Hematopoietic multipotent progenitor cell treated with erythropoietin and hydrocortisone succinate and interleukin-3 and kit ligand, for 6 days (in vitro differentiated cells): ENCODE measurements around the gene PDCD4.
"Not testable (repeated sequence)": the region's sequence is repeated elsewhere in the genome, so short reads cannot be mapped to it uniquely, and the experiment has no call there.

Experiments used
- DNase-seq: peaks from one replicate; pipeline ENCODE4 v3.0.0-alpha.2; 2015

Gene PDCD4

DNA sequence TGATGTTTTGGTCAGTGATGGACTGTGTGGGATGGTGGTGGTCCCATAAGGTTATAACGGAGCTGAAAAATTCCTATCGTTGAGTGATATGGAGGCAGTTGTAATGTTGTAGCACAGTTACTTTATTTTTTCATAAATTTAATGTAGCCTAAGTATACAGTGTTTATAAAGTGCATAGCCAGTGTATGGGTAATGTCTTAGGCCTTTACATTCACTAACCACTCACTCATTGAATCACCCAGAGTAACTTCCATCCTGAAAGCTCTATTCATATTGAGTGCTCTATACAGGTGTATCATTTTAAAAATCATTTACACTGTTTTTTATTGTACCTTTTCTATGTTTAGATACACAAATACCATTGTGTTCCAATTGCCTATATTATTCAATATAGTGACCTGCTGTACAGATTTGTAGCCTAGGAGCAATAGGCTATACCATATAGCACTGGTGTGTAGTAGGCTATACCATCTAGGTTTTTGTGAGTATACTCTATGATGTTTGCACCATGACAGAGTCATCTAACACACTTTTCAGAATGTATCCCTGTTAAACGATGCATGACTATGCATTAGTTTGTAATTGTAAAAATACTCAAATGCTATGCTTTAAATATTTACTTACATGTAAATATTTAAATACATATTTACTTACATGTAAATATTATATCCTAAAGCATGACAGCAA, 21.0 kb downstream of the PDCD4 start:
- DNase-seq = no peak

DNA sequence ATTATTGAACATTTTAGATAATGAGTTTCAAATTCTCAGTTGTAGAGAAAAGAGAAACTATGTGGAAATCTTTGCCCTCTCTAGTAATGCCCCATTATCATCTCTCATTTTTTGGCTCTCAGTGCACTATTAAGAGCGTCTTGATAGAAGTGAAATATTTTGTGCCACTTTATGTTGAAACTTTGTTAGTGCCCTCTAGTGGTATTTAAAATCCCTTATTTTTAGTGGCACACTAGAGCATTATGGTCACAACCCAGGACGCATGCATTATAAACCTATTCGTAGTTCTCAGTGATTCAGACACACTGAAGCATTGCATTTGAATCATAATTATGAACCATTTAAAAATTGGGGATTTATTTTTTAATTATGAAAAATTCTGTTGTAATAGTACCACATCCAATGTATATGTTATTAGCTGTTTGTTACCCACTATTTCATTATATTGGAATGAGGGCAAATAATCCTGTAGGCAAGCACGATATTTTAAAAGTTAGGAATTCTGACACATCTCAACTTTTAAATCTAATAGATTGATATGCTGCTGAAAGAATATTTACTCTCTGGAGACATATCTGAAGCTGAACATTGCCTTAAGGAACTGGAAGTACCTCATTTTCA, 21.9 kb downstream of the PDCD4 start:
- DNase-seq = peak; percentile 90

DNA sequence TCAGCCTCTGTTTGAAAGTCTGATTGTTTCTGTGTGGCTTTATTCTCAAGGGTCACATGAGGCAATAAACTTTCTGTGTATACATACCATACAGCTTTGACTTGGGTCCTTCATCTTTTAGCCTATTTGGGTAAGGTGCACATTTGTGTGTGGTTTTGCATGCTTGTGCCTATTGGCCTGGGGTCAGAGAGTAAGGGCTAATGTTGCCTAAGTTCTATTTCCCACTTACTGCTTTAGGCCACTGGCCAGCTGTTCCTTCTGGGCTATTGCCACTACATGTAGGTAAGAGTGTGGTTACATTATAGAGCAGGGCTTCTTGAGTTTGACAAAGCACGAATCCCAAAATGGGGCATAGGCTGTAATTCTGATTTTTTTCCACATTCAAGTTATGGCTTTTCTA, 25.5 kb downstream of the PDCD4 start:
- no peak for DNase-seq

DNA sequence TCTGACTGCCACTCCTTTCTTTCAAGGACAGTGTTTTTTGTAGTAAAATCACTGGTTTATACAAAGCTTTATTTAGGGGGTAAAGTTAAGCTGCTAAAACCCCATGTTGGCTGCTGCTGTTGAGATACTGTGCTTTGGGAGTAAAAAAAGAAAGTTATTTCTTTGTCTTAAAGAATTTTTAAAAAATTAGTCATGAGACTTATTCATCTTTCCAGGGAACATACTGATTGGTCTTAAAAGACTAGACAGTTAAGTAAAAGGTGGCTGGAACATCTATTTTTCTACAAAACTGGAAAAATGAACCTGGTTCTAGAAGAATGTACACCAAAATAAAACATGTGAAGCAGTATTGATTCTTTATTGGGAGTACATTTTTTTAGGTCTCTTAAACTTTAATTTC, 26.7 kb downstream of the PDCD4 start:
- DNase-seq = no peak

DNA sequence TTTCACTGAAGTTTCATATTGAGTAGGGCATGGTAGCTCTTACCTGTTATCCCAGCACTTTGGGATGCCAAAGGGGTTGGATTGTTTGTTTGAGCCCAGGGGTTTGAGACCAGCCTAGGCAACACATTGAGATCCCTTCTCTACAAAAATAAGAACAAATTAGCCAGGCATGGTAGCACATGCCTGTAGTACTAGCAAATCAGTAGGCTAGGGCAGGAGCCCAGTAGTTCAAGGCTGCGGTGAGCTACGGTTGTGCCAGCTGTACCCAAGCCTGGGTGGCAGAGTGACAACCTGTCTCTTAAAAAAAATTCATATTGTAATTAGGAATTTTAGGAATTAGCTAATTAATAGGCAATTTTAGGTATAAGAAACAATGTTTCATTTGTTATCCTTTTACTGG, 29.3 kb downstream of the PDCD4 start:
- no peak for DNase-seq

DNA sequence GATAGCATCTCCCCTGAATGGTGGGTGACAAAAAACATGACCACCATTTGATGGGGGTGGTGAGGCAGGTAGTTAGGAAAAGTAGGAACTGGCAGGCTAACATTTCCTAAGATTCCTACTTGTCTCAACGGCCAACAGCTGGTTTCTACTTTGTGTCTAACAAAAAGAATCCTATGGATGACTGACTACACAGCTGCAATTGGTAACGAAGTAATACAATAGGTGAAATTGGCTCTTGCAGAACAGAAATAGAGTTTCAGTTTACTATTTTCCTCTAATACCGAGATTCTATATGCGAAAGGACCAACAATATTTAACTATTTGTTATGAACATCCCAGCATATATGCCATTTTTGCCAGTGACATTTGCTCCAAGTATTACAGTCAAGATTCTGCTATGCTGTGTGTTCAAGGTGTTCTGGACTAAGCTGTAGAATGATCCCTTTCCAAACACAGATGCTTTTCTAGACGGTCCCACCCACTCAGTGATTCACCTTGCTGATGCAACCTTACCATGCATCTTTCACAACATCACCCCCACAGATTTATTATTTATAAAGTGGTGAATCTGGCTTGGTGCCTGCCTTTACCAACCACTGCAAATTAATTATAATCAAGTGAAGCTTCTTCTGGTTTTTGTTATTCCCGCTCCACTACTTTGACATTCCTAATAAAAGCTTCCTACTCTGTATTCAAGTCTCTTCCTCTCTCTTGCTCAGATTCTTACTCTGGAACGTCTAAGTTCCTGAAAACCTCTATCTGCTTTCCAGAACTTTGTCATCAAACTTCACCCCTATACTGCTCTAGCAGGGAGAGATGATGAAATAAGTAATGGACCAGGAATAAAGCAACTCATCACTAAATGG, 30.5 kb downstream of the PDCD4 start:
- no peak for DNase-seq

DNA sequence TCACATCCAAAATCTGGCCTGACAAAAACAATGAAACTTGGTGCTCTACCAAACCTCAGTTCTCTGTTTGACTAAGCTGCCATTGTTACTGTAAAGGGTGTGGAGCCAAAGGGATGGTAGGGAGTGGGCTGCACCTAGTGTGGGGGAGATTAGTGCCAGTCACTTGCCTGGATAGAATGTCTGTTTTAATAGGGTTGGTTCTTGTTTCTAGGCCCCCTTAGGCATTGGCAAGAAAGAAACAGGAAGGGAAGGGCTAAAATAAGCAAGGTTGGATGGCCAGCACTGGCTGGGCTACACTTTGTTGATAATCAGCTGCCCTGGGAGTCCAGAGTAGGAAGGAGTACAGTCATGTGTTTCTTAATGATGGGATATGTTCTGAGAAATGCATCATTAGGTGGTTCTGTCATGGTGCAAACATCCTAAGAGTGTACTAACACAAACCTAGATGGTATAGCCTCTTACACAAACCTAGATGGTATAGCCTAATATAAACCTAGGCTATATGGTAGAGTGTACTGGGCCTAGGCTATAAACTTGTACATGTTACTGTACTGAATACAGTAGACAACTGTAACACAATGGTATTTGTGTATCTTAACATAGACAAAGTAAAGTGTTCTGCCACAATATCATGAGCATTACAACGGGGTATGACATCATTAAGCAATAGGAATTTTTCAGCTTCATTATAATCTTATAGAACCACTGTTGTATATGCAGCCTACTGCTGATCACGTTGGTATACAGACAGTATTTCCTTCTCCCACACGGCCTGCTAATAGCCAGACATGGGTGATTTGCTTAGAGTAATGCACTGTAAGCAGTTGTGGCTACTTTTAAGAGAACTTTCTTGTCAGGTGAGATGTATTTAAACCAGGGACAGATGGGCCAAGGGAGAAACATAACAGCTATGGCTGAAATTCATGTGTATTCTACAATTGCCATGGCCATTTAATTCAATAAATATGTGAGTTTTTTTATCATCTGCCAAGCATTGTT, 31.9 kb downstream of the PDCD4 start:
- DNase-seq = no peak

DNA sequence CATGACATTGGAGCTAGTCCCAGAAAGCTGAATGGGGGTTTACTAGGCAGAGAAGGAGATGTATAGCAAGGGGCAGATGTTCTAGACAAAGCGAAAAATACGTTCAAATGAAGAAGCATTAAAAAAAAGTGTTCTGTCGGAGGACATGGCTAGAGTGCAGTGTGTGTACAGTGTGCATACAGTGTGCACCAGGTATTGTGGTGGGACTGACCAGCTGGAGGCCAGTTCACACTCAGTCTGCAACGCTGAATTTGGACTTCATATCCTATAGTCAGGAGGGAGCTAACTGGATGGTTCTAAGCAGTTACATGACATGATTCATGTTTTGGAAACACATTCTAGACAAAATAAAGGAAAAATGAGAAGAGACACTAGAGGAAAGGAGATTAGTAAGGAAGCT, 38.4 kb downstream of the PDCD4 start:
- DNase-seq = no peak

DNA sequence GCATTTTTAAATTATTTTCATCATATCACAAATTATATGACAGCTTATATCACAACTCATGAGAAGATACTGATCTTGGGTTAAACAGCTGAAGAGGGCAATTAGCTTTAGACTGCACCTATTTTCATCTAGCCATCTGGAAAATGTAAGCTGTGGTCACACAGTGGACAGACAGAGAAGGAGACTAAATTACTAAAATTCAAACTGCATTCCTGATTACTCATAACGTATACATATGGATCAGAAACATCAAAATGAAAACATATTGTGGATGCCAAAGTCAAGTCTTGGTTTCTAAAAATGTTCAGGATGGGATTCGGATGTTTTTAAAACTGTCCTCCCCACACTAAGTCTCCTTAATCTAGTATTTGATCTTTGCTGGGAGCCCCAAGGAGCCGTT, 40.6 kb downstream of the PDCD4 start:
- DNase-seq = no peak

DNA sequence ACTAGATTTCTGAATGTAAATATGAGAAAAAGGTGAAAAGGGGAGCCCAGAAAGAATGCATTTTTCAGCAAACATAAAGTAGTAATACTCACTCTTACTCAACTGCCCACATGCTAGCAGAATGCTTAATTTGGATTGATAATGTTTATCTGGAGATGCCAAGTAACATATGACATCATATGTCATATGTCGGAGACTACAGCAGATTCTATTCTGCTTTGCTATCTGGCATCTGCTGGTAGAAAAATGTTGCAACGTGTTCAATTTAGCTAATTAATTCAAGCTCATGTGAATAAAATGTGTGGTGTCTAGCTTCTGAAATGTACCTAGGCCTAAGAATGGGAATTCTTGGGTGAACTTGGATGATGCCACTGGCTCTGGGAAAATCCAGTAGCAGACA, 42.7 kb downstream of the PDCD4 start:
- no peak for DNase-seq

DNA sequence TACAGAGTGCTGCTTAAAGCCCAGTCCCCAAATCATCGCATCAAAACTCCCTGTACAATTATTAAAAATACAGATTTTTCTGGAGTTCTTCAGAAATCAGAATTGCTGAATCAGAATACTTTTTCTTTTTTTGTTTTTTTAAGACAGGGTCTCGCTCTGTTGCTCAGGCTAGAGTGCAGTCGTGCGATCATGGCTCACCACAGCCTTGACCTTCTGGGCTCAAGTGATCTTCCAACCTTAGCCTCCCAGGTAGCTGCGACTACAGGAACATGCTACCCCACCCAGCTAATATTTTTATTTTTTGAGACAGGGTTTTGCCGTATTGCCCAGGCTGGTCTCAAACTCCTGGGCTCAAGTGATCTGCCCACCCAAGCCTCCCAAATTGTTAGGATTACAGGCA, 43.3 kb downstream of the PDCD4 start:
- DNase-seq = no peak

DNA sequence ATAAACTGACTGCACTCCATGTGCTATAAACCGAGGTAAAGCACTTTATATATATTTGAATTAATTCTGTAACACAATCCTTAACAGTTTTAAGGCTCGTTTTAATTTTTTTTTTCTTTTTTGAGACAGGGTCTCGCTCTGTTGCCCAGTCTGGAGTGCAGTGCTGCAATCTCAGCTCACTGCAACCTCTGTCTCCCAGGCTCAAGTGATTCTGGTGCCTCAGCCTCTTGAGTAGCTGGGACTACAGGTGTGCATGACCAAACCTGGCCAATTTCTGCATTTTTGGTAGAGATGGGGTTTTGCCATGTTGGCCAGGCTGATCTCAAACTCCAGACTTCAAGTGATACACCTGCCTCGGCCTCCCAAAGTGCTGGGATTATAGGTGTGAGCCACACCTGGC, 43.9 kb downstream of the PDCD4 start:
- not testable (repeated sequence) for DNase-seq

DNA sequence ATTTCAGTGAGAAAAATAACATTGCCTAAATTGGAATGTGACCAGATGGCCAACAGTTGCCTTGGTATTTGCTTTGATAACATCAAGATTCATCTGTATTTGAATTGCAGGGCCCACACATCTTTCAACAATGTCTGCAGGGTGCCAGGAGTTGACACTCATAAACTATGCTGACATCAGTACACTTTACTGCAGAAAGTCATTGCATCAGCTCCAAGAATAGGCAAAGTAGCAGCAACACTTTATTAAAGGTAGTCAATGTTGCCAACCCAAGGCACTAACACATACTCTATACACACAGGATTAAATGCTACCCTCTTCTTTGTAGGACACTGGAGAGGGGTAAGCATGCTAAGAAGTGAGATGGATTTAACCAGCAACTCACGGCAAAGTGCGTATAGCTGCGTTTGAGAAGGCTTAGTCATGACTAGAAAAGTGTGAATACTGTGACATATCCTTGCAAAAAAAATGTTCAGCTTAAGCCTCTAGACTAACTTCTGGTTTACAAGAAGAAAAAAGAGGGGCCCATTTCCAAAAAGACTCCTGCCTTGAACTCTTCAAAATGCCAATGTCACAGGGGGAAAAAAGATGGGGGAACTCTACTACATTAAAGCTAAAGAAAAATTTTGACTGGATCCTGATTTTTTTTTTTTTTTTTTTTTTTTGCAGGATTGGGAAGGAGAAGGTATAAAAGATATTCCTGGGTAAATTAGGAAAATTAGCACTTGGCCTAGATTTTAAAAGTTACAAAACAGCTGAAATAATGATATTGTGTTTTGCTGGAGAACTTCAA, 45.0 kb downstream of the PDCD4 start:
- no peak for DNase-seq

DNA sequence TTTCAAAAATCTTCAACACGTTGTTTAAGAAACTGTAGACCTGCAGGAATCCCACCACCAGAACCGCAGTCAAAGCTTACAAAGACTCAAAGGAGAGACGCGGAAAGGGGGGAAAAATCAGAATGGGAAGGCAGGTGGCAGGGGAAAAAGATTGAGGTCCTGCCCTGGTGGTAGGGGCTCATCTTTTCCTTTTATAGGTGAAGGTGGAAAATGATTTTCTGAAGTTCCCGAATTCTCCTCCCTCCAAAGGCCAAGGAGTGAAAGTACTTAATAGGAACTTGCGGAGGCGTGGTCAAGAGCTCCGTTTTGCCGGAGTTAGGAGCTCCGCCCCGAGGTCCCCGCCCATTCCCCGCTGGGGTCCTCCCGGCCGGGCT, 46.5 kb downstream of the PDCD4 start:
- peak; percentile 97 for DNase-seq

DNA sequence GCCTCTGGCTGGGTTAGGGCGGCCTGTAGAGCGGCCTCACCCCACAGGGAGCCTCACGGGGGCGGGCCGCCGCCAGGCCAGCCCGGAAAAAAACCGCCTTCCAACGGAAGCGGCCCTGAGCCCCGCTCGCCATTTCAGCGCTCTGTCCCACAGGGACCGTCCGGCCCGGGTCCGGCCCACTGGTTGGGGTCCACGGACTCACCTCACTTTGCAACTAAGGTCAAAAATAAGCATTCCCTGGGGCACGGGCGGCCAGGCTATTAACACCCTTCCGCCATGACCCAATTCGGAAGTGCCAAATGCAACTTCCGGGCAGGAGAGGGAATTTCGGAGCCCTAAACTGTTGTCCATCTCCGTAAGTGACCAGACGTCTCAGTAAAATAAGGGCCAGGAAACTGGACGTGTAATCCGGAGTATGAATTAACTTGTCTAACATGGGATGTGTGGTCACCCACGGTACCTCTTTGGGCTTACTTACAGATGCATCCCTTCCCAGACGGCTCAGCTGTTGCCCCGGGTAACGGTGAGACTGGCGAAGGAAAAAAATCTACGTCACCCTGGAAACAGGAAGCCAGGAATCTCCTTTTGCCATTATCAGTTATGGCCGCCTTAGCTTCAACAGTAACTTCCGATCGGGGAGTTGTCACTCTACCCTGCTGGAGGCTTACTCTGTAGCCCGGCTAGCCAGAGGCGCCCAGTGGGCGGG, 47.1 kb downstream of the PDCD4 start, which contains the start of gene BBIP1:
BBIP1 (minus strand) TSS at position 538 of the 706 bp plus-strand sequence. CDS start 1,023 bp downstream, outside the sequence.
- DNase-seq = peak; percentile 100

DNA sequence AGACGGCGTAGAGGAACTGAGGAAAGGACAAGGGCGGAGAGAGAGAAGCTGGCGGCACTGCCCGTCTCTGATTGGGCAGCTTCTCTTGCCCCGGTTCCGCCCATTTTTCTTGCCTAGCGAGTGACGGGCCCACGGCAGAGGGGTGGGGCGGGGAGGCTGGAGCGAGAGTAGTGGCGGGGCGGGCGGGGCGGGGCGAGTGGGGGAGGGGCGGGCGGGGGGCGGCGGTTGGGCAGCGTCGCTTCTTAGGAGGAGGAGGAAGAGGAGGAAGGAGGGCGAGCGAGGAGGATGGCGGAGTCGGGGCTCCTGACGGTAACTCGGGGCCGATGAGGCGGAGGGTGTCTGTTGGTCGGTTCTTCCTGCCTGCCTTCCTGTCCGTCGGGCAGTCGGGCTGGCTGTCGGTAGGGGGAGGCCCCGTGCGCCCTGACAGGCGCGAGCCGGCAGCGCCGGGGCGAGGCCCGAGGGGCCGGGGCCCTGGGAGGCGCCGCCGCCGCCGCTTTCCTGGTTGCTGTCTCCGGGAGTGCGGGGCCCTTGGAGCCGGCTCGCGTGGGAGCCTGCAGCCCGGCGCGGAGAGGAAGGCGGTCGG, 47.7 kb downstream of the PDCD4 start, which contains the start of gene SHOC2:
SHOC2 (plus strand) TSS at position 256 of the 583 bp plus-strand sequence. CDS start 44,755 bp downstream, outside the sequence.
- DNase-seq = no peak

DNA sequence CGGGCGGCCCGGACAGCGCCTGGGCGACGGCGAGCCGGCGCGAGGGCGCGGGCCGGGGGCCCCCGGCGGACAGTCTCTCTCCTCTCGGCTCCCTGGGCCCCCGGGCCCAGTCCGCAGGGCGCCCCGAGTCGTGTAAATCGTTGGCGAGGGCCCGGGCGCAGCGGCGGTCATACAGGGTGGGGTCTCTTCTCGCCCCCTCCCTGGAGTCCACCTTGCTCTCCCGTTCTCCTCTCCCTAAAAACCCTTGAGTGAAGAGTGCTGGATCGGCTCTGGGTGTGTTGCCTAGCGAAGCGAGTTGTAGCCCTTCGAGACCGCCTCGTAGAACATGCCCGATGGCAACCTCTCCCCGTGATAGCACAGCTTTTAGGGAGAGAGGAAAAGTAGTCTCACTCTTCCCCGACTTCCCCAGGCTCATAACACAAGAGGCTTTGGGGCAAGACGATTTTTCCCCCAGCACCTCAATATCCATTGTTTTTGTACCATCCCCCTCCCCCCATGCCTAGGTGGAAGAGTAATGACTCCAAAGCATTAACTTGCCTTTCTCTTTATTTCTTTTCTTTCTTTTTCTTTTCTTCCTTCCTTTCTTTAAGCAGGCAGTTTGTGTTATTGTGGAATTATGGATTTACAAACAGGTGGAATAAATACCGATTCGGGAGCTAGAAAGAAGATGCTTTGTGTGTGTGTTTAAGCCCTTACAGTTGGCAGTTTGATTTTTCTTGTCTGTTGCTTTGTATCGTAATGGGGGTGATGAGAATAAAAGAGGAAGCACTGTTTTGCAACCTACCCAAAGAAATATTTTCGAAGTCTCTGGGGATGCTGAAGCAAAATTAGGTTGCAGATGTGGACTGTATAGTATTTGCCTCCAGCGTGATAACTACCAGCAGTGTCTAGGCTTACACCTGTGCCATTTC, 48.5 kb downstream of the PDCD4 start:
- DNase-seq = peak; percentile 78

DNA sequence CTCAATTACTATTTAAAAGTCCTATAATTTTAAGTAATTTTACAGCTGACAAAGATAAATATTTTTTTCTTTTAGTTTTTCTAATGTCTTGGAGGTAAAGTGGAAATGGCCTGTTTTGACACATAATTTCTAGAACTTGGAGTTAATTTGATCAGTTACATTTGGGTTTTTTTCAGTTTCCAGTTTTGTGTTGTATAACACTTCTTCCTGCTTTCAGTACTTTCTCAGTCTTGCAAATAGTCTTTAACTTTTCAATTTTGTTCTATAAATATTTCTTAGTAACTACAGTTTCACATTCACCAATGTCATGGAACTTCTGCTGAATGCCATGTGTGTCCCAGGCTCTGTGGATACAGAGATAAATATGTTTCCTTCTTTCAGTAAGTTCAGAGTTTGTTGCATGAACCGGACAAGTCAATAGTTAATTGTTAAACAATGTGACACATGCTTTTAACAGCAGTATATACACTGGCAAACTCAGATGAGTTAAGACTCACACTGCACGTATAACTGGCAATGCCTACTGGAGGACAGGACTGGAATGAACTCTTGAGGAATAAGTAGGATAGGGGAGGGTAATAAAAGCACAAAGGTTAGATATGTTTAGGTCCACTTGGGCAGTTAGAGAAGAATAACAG, 52.2 kb downstream of the PDCD4 start:
- DNase-seq = no peak

DNA sequence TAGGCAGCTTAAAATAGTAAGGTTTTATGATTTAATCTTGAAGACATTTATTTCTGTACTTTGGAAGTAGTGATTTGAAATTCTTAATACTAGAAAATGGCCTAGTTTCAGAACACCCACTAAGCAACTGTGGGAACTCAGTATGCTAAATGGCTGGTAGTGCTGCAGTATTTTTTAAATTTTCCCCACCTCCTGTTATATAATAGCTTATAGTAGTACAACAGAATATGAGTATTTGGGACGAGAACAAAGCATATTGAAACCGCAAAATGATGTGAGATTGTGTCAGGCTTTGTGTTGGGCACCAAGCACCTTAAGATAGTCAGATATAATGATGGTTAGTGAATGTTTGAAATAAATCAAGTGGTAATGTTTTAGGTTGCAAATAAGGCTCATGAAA, 55.7 kb downstream of the PDCD4 start:
- no peak for DNase-seq
